Lower lobe of right lung (tissue), 2 donors: ENCODE results near the gene NINL. TPM values are rescaled to one million over a fixed set of nuclear protein-coding genes. Genes with fewer than 3 reads are reported as not detected.
A peak's percentile ranks its signal among the peaks of the same experiment; 100 is the strongest.

ENCODE experiments used
- ATAC-seq, 2 donors: fragments of 200-7000 bp; cut with Tn5 transposase; one replicate each; pipeline ENCODE4 v1.9.1; 2020 to 2022; ENCODE audit warnings: mild to moderate bottlenecking in 2 of 2, moderate library complexity in 2 of 2
- DNase-seq: peaks from one replicate; pipeline ENCODE4 v3.0.0-alpha.2; 2020
- H3K27ac ChIP-seq: fragments of 200-600 bp; one replicate; pipeline ENCODE4 v1.8.0; 2022
- H3K27me3 ChIP-seq: fragments of 200-600 bp; one replicate; pipeline ENCODE4 v1.8.0; 2022; ENCODE audit warnings: low read depth
- H3K36me3 ChIP-seq: fragments of 200-600 bp; one replicate; pipeline ENCODE4 v1.8.0; 2022; ENCODE audit warnings: mild to moderate bottlenecking
- H3K4me1 ChIP-seq: fragments of 200-600 bp; one replicate; pipeline ENCODE4 v1.8.0; 2022
- H3K4me3 ChIP-seq: fragments of 200-600 bp; one replicate; pipeline ENCODE4 v1.8.0; 2022; ENCODE audit warnings: mild to moderate bottlenecking
- H3K9me3 ChIP-seq: fragments of 200-600 bp; one replicate; pipeline ENCODE4 v1.8.0; 2022
- CTCF ChIP-seq: fragments of 200-600 bp; IDR thresholded peaks from one replicate; pipeline ENCODE4 v1.8.0; 2022; ENCODE audit warnings: antibody characterized with exemption, mild to moderate bottlenecking
- intact Hi-C: fragments of 100-400 bp; cut with DNase I; formaldehyde crosslinking; loops from one replicate; pipeline ENCODE4 v1.11.0; 2022
- total RNA-seq: library from RNA; stranded (reverse); fragmentation: NEBNext Ultra II Directional; extraction: Animal tissue kit (Norgen Biotek cat#: 25700); gene quantifications from one replicate; pipeline ENCODE4 v1.2.1, GENCODE V29; 2021
- donor health status: DM: no; HTN: yes; CAD: no; lungs with severe emphysema.

NINL gene
- total RNA-seq, 1 donor from 2014 or later = 10.7 TPM

DNA sequence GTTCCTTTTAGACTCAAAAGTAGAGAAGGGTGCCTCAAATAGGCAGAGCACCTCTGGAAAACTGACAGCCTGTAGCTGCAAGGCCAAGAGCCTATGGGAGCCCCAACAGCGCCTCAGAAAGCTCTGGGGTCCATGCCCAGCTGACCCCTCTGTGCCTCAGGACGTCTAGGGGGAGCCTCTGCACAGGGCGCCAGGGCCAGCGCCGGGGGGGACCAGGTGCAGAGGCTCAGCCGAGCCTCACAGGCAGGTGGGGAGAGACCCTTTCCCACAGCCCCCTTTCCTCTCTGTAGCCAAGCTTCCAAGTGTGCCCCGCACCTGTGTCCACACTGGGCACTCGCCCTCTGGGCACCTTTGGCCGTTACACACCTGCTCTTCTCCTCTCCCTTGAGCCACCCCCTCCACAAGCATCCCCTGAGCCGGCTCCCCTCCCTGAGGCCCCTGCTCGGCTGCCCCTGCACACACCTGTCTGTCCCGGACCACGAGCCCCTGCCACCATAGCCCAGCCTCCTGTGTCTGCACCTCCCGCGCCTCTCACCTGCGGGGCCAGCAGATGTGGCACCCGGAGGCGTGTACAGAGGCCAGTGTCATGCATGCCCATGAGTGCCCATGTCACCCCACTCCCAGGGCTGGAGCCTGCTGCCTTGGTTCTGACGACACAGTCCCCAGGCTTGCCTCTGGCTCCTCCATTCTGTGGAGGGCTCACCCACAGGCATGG lies 124.6 kb downstream of the NINL start:
- ATAC-seq = no peak
- TF ChIP-seq CTCF = no peak
- DNase-seq = no peak
- peaks cover 8% of the 10 kb centered on the region for H3K36me3 ChIP-seq
- H3K27ac ChIP-seq = no peak overlapping the region
- no peak overlapping the region for H3K4me3 ChIP-seq
- intact Hi-C loops = no loop called here
- H3K27me3 ChIP-seq = no peaks in the 10 kb centered on the region
- H3K9me3 ChIP-seq = no peaks in the 10 kb centered on the region
- H3K4me1 ChIP-seq = no peaks in the 10 kb centered on the region

DNA sequence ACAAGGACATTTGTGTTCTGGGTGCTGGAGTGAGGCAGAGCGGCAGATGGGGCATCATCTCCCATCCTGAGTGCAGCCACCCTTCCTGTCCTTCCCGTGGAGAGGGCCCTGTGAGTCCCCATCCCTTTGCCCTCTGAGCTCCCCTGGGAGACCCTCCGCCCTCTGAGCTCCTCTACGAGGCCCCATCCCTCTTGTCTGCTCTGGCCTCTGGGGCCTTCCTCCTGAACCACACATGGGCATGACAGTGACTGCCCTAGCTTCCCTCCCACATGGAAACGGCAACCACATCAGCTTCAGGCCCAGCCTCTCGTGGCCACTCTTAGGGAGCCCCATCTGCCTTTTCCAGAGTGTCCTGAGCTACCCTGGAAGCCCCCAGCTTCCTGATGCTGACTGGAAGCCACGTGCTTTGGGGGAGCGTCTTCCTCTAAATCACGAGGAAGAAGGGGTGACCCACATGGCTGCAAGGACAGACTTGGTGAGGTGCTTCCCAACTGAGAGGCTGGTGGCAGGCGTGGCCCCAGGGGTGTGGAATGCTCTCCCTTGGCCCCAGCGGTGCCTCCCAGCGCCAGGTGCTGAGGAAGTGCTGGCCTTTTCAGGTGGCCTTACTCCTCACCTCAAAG lies 125.3 kb downstream of the NINL start:
- Histone ChIP-seq H3K27me3 (no peaks in the 10 kb centered on the region), H3K36me3 (peaks cover 3% of the 10 kb centered on the region), H3K9me3 (no peaks in the 10 kb centered on the region), H3K27ac (no peak overlapping the region), H3K4me3 (no peak overlapping the region), H3K4me1 (no peaks in the 10 kb centered on the region)
- intact Hi-C loops = no loop called here
- no peak for TF ChIP-seq CTCF
- DNase-seq = no peak
- no peak for ATAC-seq

- TF ChIP-seq CTCF = no peak
- H3K27ac ChIP-seq = no peak overlapping the region
- H3K27me3 ChIP-seq = no peaks in the 10 kb centered on the region
- ATAC-seq (no peak), DNase-seq (no peak)
- intact Hi-C loops = no loop called here
- H3K36me3 ChIP-seq = peaks cover 3% of the 10 kb centered on the region
- H3K4me1 ChIP-seq = no peaks in the 10 kb centered on the region
- H3K9me3 ChIP-seq = no peaks in the 10 kb centered on the region
- H3K4me3 ChIP-seq = no peak overlapping the region
Observed at GRCh38 chr20:25459111-25459830, 126.1 kb downstream of the NINL start.

DNA sequence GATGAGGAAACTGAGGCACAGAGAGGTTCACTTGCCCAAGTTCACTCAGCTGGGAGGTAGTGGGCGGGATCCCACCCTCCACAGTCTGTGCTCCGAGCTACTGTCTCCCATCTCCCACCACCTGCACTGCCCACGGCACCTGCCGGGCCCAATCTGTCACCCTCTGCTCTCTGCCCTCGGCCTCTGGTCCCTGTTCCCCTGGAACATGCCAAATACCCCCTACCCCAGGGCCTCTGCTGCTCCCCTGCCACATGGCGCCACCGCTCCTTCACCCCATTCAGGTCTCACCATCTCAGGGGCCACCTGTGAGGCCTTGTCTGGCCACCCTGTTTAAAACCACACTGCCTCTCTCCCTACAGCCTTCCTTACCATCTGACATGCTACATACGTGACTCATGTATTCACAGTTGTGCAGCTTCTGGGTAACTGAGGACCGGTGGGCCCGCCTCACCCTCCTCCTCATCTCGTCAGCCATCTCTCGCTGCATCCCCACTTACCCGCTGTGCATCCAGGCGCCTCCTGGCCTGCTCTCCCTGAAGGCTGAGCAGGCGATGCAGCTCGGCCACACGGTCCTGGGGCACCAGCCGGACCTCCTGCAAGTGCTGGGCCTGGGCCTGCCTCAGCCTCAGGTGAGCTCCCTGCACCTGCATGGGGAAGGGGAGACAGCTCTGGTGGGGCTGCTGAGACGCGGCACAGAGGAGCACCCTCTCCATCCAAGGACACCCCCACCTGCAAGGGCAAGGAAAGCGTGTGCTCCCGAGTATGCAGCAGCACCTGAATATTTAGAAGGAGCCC lies 127.2 kb downstream of the NINL start:
- no peaks in the 10 kb centered on the region for H3K4me1 ChIP-seq
- no peak for TF ChIP-seq CTCF
- ATAC-seq (peak in 1 of 2 donors; percentile 7), DNase-seq (no peak)
- H3K9me3 ChIP-seq = no peaks in the 10 kb centered on the region
- no peaks in the 10 kb centered on the region for H3K27me3 ChIP-seq
- intact Hi-C loops = no loop called here
- H3K4me3 ChIP-seq = no peak overlapping the region
- peaks cover 13% of the 10 kb centered on the region for H3K36me3 ChIP-seq
- H3K27ac ChIP-seq = no peak overlapping the region

- no peak for TF ChIP-seq CTCF
- Histone ChIP-seq H3K36me3 (peaks cover 23% of the 10 kb centered on the region), H3K27ac (no peak overlapping the region), H3K27me3 (no peaks in the 10 kb centered on the region), H3K4me3 (no peak overlapping the region), H3K9me3 (no peaks in the 10 kb centered on the region), H3K4me1 (no peaks in the 10 kb centered on the region)
- intact Hi-C loops = no loop called here
- DNase-seq (no peak), ATAC-seq (no peak)
Observed at GRCh38 chr20:25454153-25454900, 131.0 kb downstream of the NINL start.
